ENCODE data around the gene OR3A2.

DNA sequence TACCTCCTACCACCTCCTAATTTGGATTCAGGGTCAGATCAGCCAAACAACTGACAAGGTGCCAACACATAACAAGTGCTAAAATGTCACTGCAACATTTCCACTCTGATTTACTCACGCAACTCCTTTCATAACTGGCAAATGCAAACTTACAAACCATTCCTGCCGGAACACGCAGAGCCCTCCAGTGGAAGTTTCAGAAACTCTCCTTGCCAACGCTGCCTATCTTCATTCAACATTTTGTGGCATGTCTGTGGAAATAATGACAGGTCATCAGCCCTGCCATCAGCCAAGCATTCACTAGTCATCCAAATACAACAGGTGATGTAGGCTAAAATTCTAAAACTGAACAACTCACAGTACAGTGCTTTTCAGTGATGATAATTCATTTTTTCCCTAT lies 50.2 kb downstream of the OR3A2 start:
- TF ChIP-seq CTCF (conservative IDR thresholded peaks at IDR 0.05; ENCODE audit: low read depth, low read length), result no peak
- no peak for TF ChIP-seq EZH2 (IDR thresholded peaks at IDR 0.05; ENCODE audit: borderline replicate concordance, low read depth, low read length, poor library complexity, severe bottlenecking)
